HepG2 (cell line): ENCODE measurements around the gene PLEKHG5. TPM values are rescaled to one million over a fixed set of nuclear protein-coding genes. Genes with fewer than 3 reads are reported as not detected.

ENCODE experiments used
- AGO1 ChIP-seq: fragments of 200-400 bp; formaldehyde crosslinking; IDR thresholded peaks from 2 replicates; pipeline ENCODE4 v1.6.1; 2017; ENCODE audit warnings: mild to moderate bottlenecking, low read depth, low read length, moderate library complexity; ENCODE audit not compliant: poor library complexity, severe bottlenecking
- FOXO1 ChIP-seq: sonication (generic); formaldehyde crosslinking; IDR thresholded peaks from 2 replicates; pipeline ENCODE4 v1.4.0; 2020; ENCODE audit warnings: missing genetic modification reagents
- GLI4 ChIP-seq: sonication (generic); formaldehyde crosslinking; IDR thresholded peaks from 2 replicates; pipeline ENCODE4 v1.5.1; 2020; ENCODE audit warnings: missing genetic modification reagents, mild to moderate bottlenecking, moderate library complexity, borderline replicate concordance
- NBN ChIP-seq: fragments of 450-650 bp; conservative IDR thresholded peaks from 2 replicates; pipeline ENCODE4 v1.6.1; 2017
- RAD21 ChIP-seq: fragments of 450-650 bp; formaldehyde crosslinking; IDR thresholded peaks from 2 replicates; pipeline ENCODE4 v1.5.0; 2020; ENCODE audit warnings: mild to moderate bottlenecking
- SNAPC2 ChIP-seq: sonication (generic); formaldehyde crosslinking; IDR thresholded peaks from 2 replicates; pipeline ENCODE4 v1.8.1; 2022; ENCODE audit warnings: mild to moderate bottlenecking, missing genetic modification reagents
- ZFX ChIP-seq: sonication (generic); formaldehyde crosslinking; IDR thresholded peaks from 2 replicates; pipeline ENCODE4 v1.4.0; 2020; ENCODE audit warnings: mild to moderate bottlenecking, low read depth, missing genetic modification reagents, moderate library complexity
- ZNF329 ChIP-seq: sonication (generic); formaldehyde crosslinking; IDR thresholded peaks from 2 replicates; pipeline ENCODE4 v1.9.0; 2021; ENCODE audit warnings: low read depth, mild to moderate bottlenecking, missing genetic modification reagents
- ZNF34 ChIP-seq: sonication (generic); formaldehyde crosslinking; IDR thresholded peaks from 2 replicates; pipeline ENCODE4 v1.4.0; 2020; ENCODE audit warnings: mild to moderate bottlenecking, missing genetic modification reagents, borderline replicate concordance
- ZNF572 ChIP-seq: sonication (generic); formaldehyde crosslinking; IDR thresholded peaks from 2 replicates; pipeline ENCODE4 v1.5.1; 2020; ENCODE audit warnings: mild to moderate bottlenecking, missing genetic modification reagents
- ZNF670 ChIP-seq: sonication (generic); formaldehyde crosslinking; IDR thresholded peaks from 2 replicates; pipeline ENCODE4 v1.8.0; 2022; ENCODE audit warnings: mild to moderate bottlenecking, missing genetic modification reagents, borderline replicate concordance
- ZSCAN21 ChIP-seq: sonication (generic); formaldehyde crosslinking; IDR thresholded peaks from 2 replicates; pipeline ENCODE4 v1.8.0; 2022; ENCODE audit warnings: mild to moderate bottlenecking, missing genetic modification reagents, moderate library complexity, borderline replicate concordance
- ZSCAN22 ChIP-seq: sonication (generic); formaldehyde crosslinking; IDR thresholded peaks from 2 replicates; pipeline ENCODE4 v1.4.0; 2020; ENCODE audit warnings: mild to moderate bottlenecking, missing genetic modification reagents
- polyA plus RNA-seq, 8 experiments: library from polyadenylated mRNA; depleted of rRNA in 3 of 8; stranded (reverse) in 7 of 8; unstranded in 1 of 8; fragments of >200 nt; fragmentation: Illumina TruSeq in 4 of 8; extraction: Trizol in 4 of 8; gene quantifications; 2 replicates each; pipeline versions ENCODE4 v1.2.1 to v1.2.3, GENCODE V29; 2011 to 2016; ENCODE audit warnings: low read depth in 4 of 8, missing spikeins in 1 of 8, mixed read lengths in 1 of 8; ENCODE audit not compliant: insufficient read depth in 1 of 8
- total RNA-seq, 5 experiments: library from RNA; depleted of rRNA; stranded (reverse); fragments of >200 nt; fragmentation: Illumina TruSeq; extraction: Trizol; gene quantifications; 2 replicates each; pipeline ENCODE4 v1.2.3, GENCODE V29; 2016; ENCODE audit warnings: low read depth in 1 of 5
- TF ChIP-seq, protein P1 (sequence below): conservative IDR thresholded peaks from 2 replicates; pipeline ENCODE4 v1.6.1; 2018; ENCODE audit warnings: missing genetic modification reagents
- TF ChIP-seq, protein P2 (sequence below): IDR thresholded peaks from 2 replicates; pipeline ENCODE4 v1.6.1; 2016
- TF ChIP-seq, protein P3 (sequence below): sonication (generic); formaldehyde crosslinking; IDR thresholded peaks from 2 replicates; pipeline ENCODE4 v1.5.1; 2020; ENCODE audit warnings: mild to moderate bottlenecking, missing genetic modification reagents
- TF ChIP-seq, protein P4 (sequence below): sonication (generic); formaldehyde crosslinking; IDR thresholded peaks from 2 replicates; pipeline ENCODE4 v1.5.1; 2020; ENCODE audit warnings: missing genetic modification reagents, mild to moderate bottlenecking, borderline replicate concordance
- TF ChIP-seq, protein P5 (sequence below): sonication (generic); formaldehyde crosslinking; IDR thresholded peaks from 2 replicates; pipeline ENCODE4 v1.5.0; 2020; ENCODE audit warnings: missing genetic modification reagents, mild to moderate bottlenecking, borderline replicate concordance
- TF ChIP-seq, protein P6 (sequence below): sonication (generic); formaldehyde crosslinking; IDR thresholded peaks from 2 replicates; pipeline ENCODE4 v1.8.1; 2023; ENCODE audit warnings: missing genetic modification reagents, inconsistent platforms, borderline replicate concordance

The PLEKHG5 gene
- total and polyA plus RNA-seq, 2 of the 13 experiments (the other 11 are each of a cell fraction or from before 2014, with no cell fraction given): 1.9 to 3.5 TPM

DNA sequence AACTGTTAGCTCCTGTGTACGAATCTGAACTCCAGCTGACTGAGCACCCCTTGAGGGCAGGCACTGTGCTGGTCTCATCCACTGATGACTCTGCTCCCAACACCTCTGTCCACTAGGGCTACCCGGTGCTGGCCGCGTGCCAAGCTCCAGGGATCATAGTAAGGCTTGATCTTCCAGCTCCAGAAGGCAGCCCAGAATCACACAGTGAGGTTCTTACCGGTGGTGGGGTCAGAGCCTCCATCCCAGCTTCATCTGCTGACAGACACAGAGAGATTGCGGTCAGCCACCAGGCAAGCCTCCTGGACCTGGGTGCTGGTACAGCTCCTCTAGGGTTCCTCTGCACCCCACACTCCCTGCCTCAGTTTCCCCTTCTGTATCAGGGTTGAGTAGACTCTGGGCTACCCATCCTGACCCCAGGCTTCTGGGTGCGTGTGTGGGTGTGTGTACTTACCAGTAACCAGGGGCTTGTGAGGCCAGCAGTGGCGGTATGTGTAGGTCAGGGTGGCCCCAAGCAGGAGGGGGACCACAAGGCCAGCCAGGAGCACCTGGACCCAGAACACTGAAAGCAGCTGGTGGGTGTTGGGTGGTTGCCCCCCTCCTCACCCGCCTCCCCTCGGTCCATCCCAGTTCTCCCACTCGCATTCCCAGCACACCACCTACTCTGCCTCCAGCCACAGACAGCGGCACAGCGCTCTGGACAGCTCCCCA is 28.9 kb downstream of the PLEKHG5 start (continued):
- TF ChIP-seq, protein P1, sequence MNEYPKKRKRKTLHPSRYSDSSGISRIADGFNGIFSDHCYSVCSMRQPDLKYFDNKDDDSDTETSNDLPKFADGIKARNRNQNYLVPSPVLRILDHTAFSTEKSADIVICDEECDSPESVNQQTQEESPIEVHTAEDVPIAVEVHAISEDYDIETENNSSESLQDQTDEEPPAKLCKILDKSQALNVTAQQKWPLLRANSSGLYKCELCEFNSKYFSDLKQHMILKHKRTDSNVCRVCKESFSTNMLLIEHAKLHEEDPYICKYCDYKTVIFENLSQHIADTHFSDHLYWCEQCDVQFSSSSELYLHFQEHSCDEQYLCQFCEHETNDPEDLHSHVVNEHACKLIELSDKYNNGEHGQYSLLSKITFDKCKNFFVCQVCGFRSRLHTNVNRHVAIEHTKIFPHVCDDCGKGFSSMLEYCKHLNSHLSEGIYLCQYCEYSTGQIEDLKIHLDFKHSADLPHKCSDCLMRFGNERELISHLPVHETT (CRISPR knock-in tag): no peak
- TF ChIP-seq, protein P2, sequence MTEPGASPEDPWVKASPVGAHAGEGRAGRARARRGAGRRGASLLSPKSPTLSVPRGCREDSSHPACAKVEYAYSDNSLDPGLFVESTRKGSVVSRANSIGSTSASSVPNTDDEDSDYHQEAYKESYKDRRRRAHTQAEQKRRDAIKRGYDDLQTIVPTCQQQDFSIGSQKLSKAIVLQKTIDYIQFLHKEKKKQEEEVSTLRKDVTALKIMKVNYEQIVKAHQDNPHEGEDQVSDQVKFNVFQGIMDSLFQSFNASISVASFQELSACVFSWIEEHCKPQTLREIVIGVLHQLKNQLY (CRISPR knock-in tag): no peak
- TF ChIP-seq ZFX (CRISPR knock-in tag) (no peak), AGO1 (peak; percentile 99), FOXO1 (CRISPR knock-in tag) (no peak), ZSCAN22 (CRISPR knock-in tag) (no peak), GLI4 (no peak), ZNF670 (CRISPR knock-in tag) (no peak), ZNF329 (CRISPR knock-in tag) (no peak), ZSCAN21 (CRISPR knock-in tag) (peak; percentile 57; the same call in 1 of the 2 replicates), NBN (no peak), ZNF572 (CRISPR knock-in tag) (no peak), RAD21 (CRISPR knock-in tag) (no peak), ZNF34 (CRISPR knock-in tag) (no peak), SNAPC2 (CRISPR knock-in tag) (peak; percentile 59; the same call in 1 of the 2 replicates)
- TF ChIP-seq, protein P3, sequence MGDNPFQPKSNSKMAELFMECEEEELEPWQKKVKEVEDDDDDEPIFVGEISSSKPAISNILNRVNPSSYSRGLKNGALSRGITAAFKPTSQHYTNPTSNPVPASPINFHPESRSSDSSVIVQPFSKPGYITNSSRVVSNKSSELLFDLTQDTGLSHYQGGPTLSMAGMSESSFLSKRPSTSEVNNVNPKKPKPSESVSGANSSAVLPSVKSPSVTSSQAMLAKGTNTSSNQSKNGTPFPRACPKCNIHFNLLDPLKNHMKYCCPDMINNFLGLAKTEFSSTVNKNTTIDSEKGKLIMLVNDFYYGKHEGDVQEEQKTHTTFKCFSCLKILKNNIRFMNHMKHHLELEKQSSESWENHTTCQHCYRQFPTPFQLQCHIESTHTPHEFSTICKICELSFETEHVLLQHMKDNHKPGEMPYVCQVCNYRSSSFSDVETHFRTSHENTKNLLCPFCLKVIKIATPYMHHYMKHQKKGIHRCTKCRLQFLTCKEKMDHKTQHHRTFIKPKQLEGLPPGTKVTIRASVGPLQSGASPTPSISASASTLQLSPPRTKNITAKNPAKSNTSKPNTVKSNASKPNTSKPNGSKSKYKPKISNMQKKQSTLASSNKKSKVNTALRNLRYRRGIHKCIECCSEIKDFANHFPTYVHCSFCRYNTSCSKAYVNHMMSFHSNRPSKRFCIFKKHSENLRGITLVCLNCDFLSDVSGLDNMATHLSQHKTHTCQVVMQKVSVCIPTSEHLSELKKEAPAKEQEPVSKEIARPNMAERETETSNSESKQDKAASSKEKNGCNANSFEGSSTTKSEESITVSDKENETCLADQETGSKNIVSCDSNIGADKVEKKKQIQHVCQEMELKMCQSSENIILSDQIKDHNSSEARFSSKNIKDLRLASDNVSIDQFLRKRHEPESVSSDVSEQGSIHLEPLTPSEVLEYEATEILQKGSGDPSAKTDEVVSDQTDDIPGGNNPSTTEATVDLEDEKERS (CRISPR knock-in tag): no peak
- TF ChIP-seq, protein P4, sequence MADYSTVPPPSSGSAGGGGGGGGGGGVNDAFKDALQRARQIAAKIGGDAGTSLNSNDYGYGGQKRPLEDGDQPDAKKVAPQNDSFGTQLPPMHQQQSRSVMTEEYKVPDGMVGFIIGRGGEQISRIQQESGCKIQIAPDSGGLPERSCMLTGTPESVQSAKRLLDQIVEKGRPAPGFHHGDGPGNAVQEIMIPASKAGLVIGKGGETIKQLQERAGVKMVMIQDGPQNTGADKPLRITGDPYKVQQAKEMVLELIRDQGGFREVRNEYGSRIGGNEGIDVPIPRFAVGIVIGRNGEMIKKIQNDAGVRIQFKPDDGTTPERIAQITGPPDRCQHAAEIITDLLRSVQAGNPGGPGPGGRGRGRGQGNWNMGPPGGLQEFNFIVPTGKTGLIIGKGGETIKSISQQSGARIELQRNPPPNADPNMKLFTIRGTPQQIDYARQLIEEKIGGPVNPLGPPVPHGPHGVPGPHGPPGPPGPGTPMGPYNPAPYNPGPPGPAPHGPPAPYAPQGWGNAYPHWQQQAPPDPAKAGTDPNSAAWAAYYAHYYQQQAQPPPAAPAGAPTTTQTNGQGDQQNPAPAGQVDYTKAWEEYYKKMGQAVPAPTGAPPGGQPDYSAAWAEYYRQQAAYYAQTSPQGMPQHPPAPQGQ (CRISPR knock-in tag): no peak
- TF ChIP-seq, protein P5, sequence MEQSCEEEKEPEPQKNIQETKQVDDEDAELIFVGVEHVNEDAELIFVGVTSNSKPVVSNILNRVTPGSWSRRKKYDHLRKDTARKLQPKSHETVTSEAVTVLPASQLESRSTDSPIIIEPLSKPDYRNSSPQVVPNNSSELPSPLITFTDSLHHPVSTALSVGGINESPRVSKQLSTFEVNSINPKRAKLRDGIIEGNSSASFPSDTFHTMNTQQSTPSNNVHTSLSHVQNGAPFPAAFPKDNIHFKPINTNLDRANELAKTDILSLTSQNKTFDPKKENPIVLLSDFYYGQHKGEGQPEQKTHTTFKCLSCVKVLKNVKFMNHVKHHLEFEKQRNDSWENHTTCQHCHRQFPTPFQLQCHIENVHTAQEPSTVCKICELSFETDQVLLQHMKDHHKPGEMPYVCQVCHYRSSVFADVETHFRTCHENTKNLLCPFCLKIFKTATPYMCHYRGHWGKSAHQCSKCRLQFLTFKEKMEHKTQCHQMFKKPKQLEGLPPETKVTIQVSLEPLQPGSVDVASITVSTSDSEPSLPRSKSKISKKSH: no peak
- TF ChIP-seq, protein P6, sequence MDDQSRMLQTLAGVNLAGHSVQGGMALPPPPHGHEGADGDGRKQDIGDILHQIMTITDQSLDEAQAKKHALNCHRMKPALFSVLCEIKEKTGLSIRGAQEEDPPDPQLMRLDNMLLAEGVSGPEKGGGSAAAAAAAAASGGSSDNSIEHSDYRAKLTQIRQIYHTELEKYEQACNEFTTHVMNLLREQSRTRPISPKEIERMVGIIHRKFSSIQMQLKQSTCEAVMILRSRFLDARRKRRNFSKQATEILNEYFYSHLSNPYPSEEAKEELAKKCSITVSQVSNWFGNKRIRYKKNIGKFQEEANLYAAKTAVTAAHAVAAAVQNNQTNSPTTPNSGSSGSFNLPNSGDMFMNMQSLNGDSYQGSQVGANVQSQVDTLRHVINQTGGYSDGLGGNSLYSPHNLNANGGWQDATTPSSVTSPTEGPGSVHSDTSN (CRISPR knock-in tag): no peak
